ENCODE measurements around the gene MACF1.
A peak's percentile ranks its signal among the peaks of the same experiment; 100 is the strongest.

DNA sequence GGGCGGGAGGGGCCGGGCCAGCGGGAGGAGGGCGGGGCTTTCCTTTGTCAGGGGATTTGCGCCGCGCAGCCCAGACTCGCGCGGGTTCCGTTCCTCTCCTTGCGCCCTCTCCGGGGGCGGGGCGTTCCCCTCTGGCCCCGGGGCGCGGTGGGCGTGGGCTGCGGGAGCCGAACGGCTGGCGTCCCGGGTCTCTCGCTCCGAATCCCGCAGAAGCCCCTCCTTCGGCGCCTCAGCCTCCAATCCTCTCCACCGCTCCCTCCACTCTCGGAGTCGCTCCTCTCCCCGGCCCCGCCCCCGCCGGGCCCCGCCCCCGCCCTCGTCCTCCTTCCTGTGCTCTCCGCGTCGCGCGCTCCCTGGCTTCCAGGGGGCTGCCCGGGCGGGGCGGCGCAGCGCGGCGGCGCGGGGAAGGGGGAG, 204.2 kb downstream of the MACF1 start:
- TF ChIP-seq, protein P1, sequence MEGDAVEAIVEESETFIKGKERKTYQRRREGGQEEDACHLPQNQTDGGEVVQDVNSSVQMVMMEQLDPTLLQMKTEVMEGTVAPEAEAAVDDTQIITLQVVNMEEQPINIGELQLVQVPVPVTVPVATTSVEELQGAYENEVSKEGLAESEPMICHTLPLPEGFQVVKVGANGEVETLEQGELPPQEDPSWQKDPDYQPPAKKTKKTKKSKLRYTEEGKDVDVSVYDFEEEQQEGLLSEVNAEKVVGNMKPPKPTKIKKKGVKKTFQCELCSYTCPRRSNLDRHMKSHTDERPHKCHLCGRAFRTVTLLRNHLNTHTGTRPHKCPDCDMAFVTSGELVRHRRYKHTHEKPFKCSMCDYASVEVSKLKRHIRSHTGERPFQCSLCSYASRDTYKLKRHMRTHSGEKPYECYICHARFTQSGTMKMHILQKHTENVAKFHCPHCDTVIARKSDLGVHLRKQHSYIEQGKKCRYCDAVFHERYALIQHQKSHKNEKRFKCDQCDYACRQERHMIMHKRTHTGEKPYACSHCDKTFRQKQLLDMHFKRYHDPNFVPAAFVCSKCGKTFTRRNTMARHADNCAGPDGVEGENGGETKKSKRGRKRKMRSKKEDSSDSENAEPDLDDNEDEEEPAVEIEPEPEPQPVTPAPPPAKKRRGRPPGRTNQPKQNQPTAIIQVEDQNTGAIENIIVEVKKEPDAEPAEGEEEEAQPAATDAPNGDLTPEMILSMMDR (IDR thresholded peaks at IDR 0.05 in 8 of 11, conservative IDR thresholded peaks at IDR 0.05 in 3 of 11), result peak in 2 of 11 experiments; percentile 16 to 42
- TF ChIP-seq POLR2A (IDR thresholded peaks at IDR 0.05), result no peak
- TF ChIP-seq POLR2AphosphoS5 (IDR thresholded peaks at IDR 0.05), result peak; percentile 18 to 85 (median 76)

All from spleen (tissue), 7 donors.